HG03469 (cell line): ENCODE data around the gene PAQR4.

Experiments used
- ATAC-seq: cut with Tn5 transposase; IDR thresholded peaks from one replicate; pipeline ENCODE4 v1.9.1; 2021; ENCODE audit warnings: mild to moderate bottlenecking, moderate library complexity, moderate number of reproducible peaks; ENCODE audit not compliant: unreplicated experiment

The PAQR4 gene

GRCh38 chr16:3003582-3004270 is 34.6 kb downstream of the PAQR4 start:
- peak; percentile 87 for ATAC-seq

GRCh38 chr16:3004319-3004718 is 35.2 kb downstream of the PAQR4 start:
- ATAC-seq, result no peak

- no peak for ATAC-seq
Observed at GRCh38 chr16:3004781-3005284, 35.7 kb downstream of the PAQR4 start.

GRCh38 chr16:3007059-3007956 is 38.2 kb downstream of the PAQR4 start:
- no peak for ATAC-seq

GRCh38 chr16:3007957-3008689 is 39.0 kb downstream of the PAQR4 start:
- ATAC-seq, result no peak

GRCh38 chr16:3008690-3009037 is 39.5 kb downstream of the PAQR4 start:
- ATAC-seq, result no peak

- no peak for ATAC-seq
Observed at GRCh38 chr16:3009568-3010390, 40.6 kb downstream of the PAQR4 start.

GRCh38 chr16:3010510-3010909 is 41.4 kb downstream of the PAQR4 start:
- no peak for ATAC-seq

- no peak for ATAC-seq
Observed at GRCh38 chr16:3012246-3012645, 43.1 kb downstream of the PAQR4 start.

- no peak for ATAC-seq
Observed at GRCh38 chr16:3012828-3013420, 43.8 kb downstream of the PAQR4 start, which contains the start of gene CLDN9. CLDN9 (plus strand) TSS chr16:3012923; CDS start chr16:3013363, 440 bp downstream.

GRCh38 chr16:3013491-3013951 is 44.4 kb downstream of the PAQR4 start:
- ATAC-seq, result no peak

GRCh38 chr16:3013998-3014690 is 45.0 kb downstream of the PAQR4 start:
- no peak for ATAC-seq

- ATAC-seq, result no peak
Observed at GRCh38 chr16:3014971-3015370, 45.8 kb downstream of the PAQR4 start.

- no peak for ATAC-seq
Observed at GRCh38 chr16:3015865-3016521, 46.8 kb downstream of the PAQR4 start.

GRCh38 chr16:3017344-3017743 is 48.2 kb downstream of the PAQR4 start:
- ATAC-seq, result no peak

- ATAC-seq, result no peak
Observed at GRCh38 chr16:3017794-3018506, 48.8 kb downstream of the PAQR4 start, which contains the start of gene CLDN6. CLDN6 (minus strand) TSS chr16:3018183; CDS start chr16:3016021, 2,162 bp downstream.

GRCh38 chr16:3019594-3020246 is 50.6 kb downstream of the PAQR4 start:
- ATAC-seq, result no peak

GRCh38 chr16:3020247-3020603 is 51.1 kb downstream of the PAQR4 start, which contains the start of gene TNFRSF12A:
TNFRSF12A (plus strand) TSS chr16:3020368; CDS start chr16:3020398, 30 bp downstream.
- no peak for ATAC-seq
